Lower leg skin (tissue), 4 donors: ENCODE measurements around the gene MAN1C1. TPM values are rescaled to one million over a fixed set of nuclear protein-coding genes. Genes with fewer than 3 reads are reported as not detected.

Experiments
- DNase-seq, 2 donors: peaks; one replicate each; pipeline ENCODE4 v3.0.0-alpha.2; 2019; ENCODE audit warnings: low spot score in 2 of 2
- H3K4me3 ChIP-seq: fragments of 200-600 bp; sonication (generic); 2 replicates; pipeline ENCODE4 v1.5.1; 2017; ENCODE audit warnings: mild to moderate bottlenecking, low read depth; ENCODE audit not compliant: poor library complexity, severe bottlenecking
- POLR2A ChIP-seq, 2 donors: fragments of 450-650 bp; IDR thresholded peaks; one replicate each; pipeline ENCODE4 v1.6.1; 2016 to 2017; ENCODE audit warnings: antibody characterized with exemption in 2 of 2, mild to moderate bottlenecking in 1 of 2, moderate library complexity in 1 of 2
- WGBS, 2 donors: methylation state at CpG; one replicate each; pipeline ENCODE4 v1.1.5; 2018; 5-methylcytosine and 5-hydroxymethylcytosine counted together
- intact Hi-C: fragments of 100-400 bp; cut with DNase I; formaldehyde crosslinking; loops from one replicate; pipeline ENCODE4 v1.15.0; 2023; ENCODE audit warnings: low total_unique reads
- total RNA-seq, 4 donors: library from RNA; depleted of rRNA; stranded (reverse); fragments of >200 nt; gene quantifications; one replicate each; pipeline ENCODE4 v1.1.0, GENCODE V29; 2016
- TF ChIP-seq, protein P1 (sequence below), 3 donors: fragments of 450-650 bp; IDR thresholded peaks; one replicate each; pipeline ENCODE4 v1.5.1; 2016; ENCODE audit warnings: antibody characterized with exemption in 3 of 3, mild to moderate bottlenecking in 3 of 3, moderate library complexity in 2 of 3

Gene MAN1C1
- total RNA-seq, 4 donors from 2014 or later = 5.9 to 7.3 (median 6.6) TPM

DNA sequence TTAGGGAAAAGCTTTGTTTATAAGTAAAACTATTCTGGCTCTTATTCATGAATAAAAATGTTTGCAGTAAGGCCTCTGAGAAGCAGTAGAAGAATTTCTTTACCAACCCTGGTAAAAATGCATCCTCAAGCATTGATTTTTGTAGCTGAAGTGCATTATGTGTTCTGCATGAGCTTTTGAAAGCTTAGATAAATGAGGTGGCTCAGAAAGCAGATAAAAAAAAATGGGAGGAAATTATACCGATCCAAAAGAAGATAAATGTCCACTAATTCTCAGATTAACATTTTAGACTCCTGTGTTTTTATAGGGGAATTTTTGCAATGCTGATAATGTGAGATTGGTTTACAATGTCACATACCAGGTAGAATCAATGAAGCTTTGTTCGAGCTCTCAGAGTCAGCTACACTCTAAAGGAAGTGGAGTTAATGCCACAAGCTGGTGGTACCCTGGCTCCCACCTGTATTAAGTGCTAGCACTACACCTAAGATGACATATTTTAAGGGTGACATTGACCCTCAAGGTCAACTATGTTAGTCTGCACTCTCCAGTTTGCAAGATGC, 97.9 kb downstream of the MAN1C1 start:
- WGBS, 2 donors = 75 to 77% methylated on average over 2 of the region's 2 CpGs
- TF ChIP-seq, protein P1, sequence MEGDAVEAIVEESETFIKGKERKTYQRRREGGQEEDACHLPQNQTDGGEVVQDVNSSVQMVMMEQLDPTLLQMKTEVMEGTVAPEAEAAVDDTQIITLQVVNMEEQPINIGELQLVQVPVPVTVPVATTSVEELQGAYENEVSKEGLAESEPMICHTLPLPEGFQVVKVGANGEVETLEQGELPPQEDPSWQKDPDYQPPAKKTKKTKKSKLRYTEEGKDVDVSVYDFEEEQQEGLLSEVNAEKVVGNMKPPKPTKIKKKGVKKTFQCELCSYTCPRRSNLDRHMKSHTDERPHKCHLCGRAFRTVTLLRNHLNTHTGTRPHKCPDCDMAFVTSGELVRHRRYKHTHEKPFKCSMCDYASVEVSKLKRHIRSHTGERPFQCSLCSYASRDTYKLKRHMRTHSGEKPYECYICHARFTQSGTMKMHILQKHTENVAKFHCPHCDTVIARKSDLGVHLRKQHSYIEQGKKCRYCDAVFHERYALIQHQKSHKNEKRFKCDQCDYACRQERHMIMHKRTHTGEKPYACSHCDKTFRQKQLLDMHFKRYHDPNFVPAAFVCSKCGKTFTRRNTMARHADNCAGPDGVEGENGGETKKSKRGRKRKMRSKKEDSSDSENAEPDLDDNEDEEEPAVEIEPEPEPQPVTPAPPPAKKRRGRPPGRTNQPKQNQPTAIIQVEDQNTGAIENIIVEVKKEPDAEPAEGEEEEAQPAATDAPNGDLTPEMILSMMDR (IDR thresholded peaks at IDR 0.05) = no peak
- no peak for DNase-seq
- H3K4me3 ChIP-seq = no peak overlapping the region
- intact Hi-C loops = no loop called here

DNA sequence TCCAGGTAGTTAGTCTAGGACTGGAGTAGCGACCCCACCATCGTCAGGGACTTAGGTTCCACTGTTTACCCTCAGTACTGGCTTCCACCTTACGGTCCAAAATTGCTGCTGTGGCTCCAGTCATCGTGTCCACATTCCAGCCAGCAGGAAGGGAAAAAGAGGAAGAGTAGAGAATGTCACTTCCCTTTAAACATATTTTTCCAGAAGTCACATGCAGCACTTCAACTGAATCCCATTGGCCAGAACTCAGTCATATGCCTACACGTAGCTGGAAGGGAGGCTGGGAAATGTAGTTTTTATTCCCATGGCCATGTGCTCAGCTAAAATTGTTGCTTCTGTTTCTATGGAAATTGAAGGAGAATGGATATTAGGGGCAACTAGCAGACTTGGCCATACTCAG, 99.3 kb downstream of the MAN1C1 start:
- no peak overlapping the region for H3K4me3 ChIP-seq
- DNase-seq = no peak
- TF ChIP-seq POLR2A (IDR thresholded peaks at IDR 0.05) = no peak
- TF ChIP-seq, protein P1 (IDR thresholded peaks at IDR 0.05) = no peak
- intact Hi-C loops = no loop called here
- whole genome bisulfite sequencing, 2 donors = 93 to 95% methylated on average over 5 of the region's 5 CpGs

DNA sequence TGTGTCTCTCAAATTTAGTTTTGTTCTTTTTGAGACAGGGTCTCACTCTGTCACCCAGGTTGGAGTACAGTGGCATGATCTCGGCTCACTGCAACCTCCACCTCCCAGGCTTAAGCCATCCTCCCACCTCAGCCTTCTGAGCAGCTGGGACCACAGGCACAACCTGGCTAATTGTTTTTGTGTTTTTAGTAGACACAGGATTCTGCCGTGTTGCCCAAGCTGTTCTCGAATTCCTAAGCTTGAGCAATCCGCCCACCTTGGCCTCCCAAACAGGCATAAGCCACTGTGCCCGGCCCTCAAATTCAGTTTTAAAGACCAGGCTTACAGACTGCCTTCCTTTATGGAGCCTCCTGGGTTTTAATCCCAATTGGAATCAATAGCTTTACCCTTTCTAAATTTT, 99.7 kb downstream of the MAN1C1 start:
- intact Hi-C loops = no loop called here
- TF ChIP-seq, protein P1 (IDR thresholded peaks at IDR 0.05) = no peak
- TF ChIP-seq POLR2A (IDR thresholded peaks at IDR 0.05) = no peak
- whole genome bisulfite sequencing, 2 donors = 76 to 77% methylated on average over 5 of the region's 5 CpGs

DNA sequence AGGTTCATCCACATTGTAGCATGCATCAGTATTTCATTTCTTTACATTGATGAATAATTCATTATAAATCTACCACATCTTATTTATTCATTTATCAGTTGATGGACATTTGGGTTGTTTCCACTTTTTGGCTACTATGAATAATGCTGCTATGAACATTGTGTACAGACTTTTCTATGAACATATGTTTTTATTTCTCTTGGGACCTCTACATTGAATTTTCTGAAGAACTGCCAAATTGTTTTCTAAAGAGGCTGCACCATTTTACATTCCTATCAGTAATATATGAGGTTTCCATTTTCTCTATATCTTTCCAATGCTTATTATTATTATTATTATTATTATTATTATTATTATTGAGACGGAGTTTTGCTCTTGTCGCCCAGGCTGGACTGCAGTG, 102.1 kb downstream of the MAN1C1 start:
- intact Hi-C loops = no loop called here
- no peak overlapping the region for H3K4me3 ChIP-seq
- TF ChIP-seq POLR2A (IDR thresholded peaks at IDR 0.05) = no peak
- TF ChIP-seq, protein P1 (IDR thresholded peaks at IDR 0.05) = no peak
- WGBS, 2 donors = 96 to 97% methylated on average over 2 of the region's 2 CpGs
- DNase-seq = no peak

More for the DNA sequence above, 99.7 kb downstream of the MAN1C1 start:
- DNase-seq = no peak
- H3K4me3 ChIP-seq = no peak overlapping the region

DNA sequence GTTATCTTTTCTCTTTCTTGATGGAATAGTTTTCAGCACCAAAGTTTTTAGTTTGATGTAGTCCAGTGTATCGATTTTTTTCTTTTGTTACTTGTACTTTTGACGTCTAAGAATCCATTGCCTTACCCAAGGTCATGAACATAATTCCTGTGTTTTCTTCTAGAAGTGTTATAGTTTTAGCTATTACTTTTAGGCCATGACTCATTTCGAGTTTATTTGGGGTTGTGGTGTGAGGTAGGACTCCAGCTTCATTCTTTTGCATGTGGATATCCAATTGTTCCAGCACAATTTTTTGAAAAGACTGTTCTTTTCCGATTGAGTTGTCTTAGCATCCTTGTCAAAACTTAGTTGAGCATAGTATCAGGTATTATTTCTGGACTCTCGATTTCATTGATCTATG, 104.0 kb downstream of the MAN1C1 start:
- TF ChIP-seq, protein P1 (IDR thresholded peaks at IDR 0.05) = no peak
- no peak for TF ChIP-seq POLR2A (IDR thresholded peaks at IDR 0.05)
- no peak for DNase-seq
- H3K4me3 ChIP-seq = no peak overlapping the region
- WGBS, 2 donors = 90 to 94% methylated on average over 5 of the region's 5 CpGs
- intact Hi-C loops = no loop called here

DNA sequence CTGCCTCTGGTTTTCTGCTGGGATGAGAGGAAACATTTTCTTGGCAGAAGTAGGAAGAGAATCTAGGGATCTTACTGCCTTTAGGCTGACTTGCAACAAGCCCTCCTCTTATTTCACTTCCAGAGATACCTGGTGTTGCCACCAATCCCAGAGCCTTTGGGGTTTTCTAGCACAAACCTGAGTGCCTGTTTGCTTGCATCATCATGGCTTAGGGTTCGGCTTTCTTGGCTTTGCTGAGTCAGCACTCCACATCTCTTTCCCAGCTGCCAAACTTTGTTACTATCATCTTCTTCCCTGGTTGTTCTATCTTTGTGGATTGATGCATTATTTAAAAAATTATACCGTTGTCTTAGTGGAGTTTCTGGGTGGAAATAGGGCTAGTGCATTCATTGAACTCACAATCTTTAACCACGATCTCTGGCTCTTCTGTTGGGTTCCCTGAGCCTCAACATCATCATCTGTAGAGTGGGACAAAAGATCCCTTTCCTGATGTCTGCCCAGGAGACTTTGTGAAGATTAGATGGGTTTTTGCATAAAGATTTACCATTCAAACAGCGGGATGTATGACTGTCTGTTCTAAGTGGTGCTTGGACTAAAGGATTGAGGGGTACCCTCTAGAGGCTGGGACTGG, 106.8 kb downstream of the MAN1C1 start:
- no peak for TF ChIP-seq POLR2A (IDR thresholded peaks at IDR 0.05)
- TF ChIP-seq, protein P1 (IDR thresholded peaks at IDR 0.05) = no peak
- intact Hi-C loops = no loop called here
- no peak for DNase-seq
- 68 to 77% methylated on average over 4 of the region's 4 CpGs for WGBS, 2 donors
- H3K4me3 ChIP-seq = no peak overlapping the region
